ENCODE data around the gene PIM3. TPM values are rescaled to one million over a fixed set of nuclear protein-coding genes. Genes with fewer than 3 reads are reported as not detected.

PIM3 gene
- polyA plus RNA-seq, 1 experiment, result 8.3 TPM

DNA sequence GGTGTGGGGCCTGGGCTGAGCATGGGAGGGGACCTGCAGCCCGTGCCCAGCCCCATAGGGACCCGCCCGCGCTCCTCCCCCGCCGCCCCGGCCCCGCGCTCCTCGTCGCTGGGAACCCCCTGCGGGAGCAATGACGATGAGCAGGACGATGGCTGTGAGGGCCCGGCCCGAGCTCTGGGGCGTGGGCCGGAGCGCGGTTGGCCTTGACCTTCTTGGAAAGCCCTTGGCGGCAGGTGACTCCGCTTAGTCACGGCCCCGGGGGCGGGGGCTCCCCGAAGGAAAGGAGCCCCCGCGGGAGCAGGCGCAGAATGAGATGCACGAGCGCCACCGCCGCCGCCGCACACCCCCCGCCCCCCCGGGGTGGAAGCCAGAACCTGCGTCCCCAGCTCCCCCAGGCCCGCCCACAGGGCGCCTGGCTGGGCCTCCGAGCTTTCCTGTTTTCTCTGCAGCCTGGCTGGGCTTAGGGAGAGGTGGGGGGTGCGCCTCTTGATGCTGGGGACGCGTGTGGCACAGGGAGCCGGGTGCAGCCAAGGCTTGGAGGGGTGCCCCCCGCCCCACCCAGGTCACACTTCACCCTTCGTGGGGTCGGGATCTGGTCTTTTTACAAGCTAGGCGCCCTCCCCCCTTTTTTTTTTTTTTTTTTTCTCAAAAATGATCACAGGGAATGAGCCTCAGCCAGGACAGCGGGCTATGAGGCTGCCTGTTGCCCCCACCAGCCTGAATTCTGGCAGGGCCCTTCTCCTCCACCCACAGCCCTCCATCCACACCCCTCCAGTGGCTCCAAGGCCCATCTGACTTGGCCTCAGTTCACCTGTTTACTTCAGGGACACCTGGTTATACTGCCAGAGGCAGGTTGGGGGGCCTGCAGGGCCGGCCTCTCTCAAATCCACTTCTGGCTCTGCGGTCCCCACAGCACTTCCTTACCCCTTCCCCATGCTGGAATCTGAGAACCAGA, 24.3 kb upstream of the PIM3 start:
- TF ChIP-seq, protein P1, sequence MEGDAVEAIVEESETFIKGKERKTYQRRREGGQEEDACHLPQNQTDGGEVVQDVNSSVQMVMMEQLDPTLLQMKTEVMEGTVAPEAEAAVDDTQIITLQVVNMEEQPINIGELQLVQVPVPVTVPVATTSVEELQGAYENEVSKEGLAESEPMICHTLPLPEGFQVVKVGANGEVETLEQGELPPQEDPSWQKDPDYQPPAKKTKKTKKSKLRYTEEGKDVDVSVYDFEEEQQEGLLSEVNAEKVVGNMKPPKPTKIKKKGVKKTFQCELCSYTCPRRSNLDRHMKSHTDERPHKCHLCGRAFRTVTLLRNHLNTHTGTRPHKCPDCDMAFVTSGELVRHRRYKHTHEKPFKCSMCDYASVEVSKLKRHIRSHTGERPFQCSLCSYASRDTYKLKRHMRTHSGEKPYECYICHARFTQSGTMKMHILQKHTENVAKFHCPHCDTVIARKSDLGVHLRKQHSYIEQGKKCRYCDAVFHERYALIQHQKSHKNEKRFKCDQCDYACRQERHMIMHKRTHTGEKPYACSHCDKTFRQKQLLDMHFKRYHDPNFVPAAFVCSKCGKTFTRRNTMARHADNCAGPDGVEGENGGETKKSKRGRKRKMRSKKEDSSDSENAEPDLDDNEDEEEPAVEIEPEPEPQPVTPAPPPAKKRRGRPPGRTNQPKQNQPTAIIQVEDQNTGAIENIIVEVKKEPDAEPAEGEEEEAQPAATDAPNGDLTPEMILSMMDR (IDR thresholded peaks at IDR 0.05; ENCODE audit: insufficient read depth, low read depth, low read length), result no peak
- no peaks in the 10 kb centered on the region for H3K27me3 ChIP-seq (ENCODE audit: control insufficient read depth, insufficient read depth, low read length)
- ChIA-PET POLR2A (interaction anchor here (0.8 to 1.0 kb wide), 2 partner anchors 15 to 26 kb away, joined by 3 read pairs; no protein-coding TSS in a partner anchor), CTCF (interaction anchor here (0.7 to 1.2 kb wide), 3 partner anchors 33 to 56 kb away, joined by 3 read pairs; no protein-coding TSS in a partner anchor)
- H3K4me3 ChIP-seq (ENCODE audit: low read depth, low read length), result peak overlapping the region; percentile 57
- no peaks in the 10 kb centered on the region for H3K36me3 ChIP-seq (ENCODE audit: control insufficient read depth, insufficient read depth, low read length)
- peak; percentile 41 for DNase-seq (ENCODE audit: low read depth)

DNA sequence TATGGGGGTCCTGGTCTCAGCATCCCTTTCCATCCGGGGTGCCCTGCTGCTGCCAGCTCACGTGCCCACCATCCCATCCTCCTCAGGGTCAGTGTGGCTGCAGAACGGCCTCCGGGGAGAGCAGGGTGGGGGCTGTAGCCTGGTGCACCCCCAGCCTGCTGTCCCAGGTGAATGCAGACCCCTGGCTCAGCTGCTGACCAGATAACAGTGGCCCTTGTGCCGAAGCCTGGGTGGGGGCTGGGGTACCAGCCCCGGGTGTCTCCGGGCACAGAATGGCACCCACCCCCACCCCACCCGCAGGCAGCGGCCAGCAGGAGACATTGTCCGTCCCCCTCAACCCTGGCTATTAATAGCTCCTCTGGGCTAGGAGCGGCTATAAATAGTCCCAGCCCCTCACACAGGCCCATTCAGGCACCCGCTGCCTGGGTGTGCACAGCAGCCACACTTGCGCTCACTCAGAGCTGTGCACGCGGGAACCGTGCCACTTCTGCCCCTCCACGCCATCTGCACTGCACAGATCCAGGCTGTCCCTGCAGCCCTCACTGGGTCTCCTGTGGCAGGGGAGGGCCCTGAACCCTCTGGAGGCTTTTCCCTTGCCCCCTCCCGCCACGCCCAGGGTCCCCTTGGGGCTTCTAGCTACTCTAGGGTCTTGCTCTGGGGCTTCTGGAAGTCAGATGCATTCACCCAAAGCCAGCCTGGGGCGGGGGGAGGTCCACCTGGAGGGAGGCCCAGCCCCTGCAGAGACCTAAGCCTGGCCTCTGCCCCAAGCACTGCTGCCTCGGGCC, 23.4 kb upstream of the PIM3 start:
- POLR2A ChIA-PET, result no interaction called here
- TF ChIP-seq, protein P1 (IDR thresholded peaks at IDR 0.05; ENCODE audit: insufficient read depth, low read depth, low read length), result no peak
- H3K4me3 ChIP-seq (ENCODE audit: low read depth, low read length), result no peak overlapping the region
- no peak for DNase-seq (ENCODE audit: low read depth)
- H3K36me3 ChIP-seq (ENCODE audit: control insufficient read depth, insufficient read depth, low read length), result no peaks in the 10 kb centered on the region
- CTCF ChIA-PET, result interaction anchor here (1.1 to 1.2 kb wide), 2 partner anchors 47 to 55 kb away, joined by 3 read pairs; no protein-coding TSS in a partner anchor
- no peaks in the 10 kb centered on the region for H3K27me3 ChIP-seq (ENCODE audit: control insufficient read depth, insufficient read depth, low read length)

DNA sequence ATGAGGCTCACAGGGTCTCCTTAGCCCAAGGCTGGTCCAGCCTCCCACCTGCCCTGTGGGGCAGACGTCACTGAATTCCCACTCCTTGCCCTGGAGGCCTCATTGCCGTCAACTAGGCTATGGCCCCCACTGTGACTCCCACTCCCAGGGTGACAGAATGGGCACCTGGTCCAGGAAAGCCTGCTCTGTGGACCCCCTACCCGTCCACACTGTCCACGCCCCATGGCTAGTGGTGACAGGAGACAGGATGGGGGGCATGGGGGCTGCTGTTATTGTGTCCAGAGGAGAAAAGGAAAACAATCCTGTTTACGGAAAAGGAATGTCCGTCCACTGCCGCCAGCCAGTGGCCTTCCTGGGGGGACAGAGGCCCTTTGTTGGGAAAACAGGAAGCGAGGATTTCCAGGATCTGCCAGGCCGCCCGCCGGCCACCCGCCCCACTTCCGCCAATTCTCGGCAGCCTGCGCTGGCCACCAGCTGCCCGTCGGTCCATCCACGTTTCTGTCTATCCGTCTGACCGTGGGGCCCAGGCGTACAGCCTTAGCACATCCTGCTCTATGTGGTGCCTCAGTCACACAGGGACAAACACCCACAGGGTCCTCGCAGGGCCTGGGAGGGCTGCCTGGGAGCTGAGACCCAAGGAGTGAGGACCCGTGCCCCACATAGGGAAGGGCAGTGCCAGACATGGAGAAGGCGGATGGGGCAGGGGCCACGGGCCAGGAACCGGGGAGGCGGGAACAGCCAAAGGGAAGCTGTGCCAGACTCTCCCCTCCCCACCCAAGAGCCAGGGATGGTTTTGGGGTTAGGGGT, 22.6 kb upstream of the PIM3 start:
- no peak for DNase-seq (ENCODE audit: low read depth)
- Histone ChIP-seq H3K4me3 (ENCODE audit: low read depth, low read length) (no peak overlapping the region), H3K36me3 (ENCODE audit: control insufficient read depth, insufficient read depth, low read length) (no peaks in the 10 kb centered on the region), H3K27me3 (ENCODE audit: control insufficient read depth, insufficient read depth, low read length) (no peaks in the 10 kb centered on the region)
- ChIA-PET POLR2A (no interaction called here), CTCF (no interaction called here)
- TF ChIP-seq, protein P1 (IDR thresholded peaks at IDR 0.05; ENCODE audit: insufficient read depth, low read depth, low read length), result no peak

DNA sequence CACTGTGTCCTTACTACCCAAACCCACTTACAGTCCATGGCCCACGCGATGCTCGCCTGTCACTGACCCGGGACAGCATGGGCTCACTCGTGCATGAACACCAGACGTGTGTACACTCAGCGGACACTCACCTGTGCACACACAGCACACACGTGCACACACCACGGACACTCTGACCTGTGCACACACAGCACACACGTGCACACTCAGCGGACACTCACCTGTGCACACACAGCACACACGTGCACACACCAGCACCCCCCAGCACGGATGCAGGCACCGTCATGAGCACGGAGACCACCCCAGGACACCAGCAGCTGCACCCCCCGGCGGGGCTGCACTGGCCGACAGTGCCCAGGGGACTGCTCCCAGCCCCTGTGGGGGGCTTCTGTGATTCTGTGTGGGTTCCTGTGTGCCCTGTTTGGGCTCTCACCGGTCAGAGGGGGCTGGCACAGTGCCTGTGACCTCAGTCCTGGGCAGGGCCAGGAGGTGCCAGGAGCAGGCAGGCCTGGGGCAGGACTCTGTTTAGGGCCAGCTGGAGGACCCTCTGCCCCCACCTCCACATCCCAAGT, 21.9 kb upstream of the PIM3 start:
- CTCF ChIA-PET, result interaction anchor here (0.6 kb wide), 1 partner anchor 43 kb away, joined by 3 read pairs; no protein-coding TSS in a partner anchor
- no peaks in the 10 kb centered on the region for H3K27me3 ChIP-seq (ENCODE audit: control insufficient read depth, insufficient read depth, low read length)
- no peaks in the 10 kb centered on the region for H3K36me3 ChIP-seq (ENCODE audit: control insufficient read depth, insufficient read depth, low read length)
- TF ChIP-seq, protein P1 (IDR thresholded peaks at IDR 0.05; ENCODE audit: insufficient read depth, low read depth, low read length), result no peak
- DNase-seq (ENCODE audit: low read depth), result no peak
- H3K4me3 ChIP-seq (ENCODE audit: low read depth, low read length), result no peak overlapping the region
- POLR2A ChIA-PET, result no interaction called here
